Tibial nerve (tissue), 4 donors: ENCODE data around the gene BARD1. TPM values are rescaled to one million over a fixed set of nuclear protein-coding genes. Genes with fewer than 3 reads are reported as not detected.

Source experiments
- DNase-seq, 2 donors: peaks; one replicate each; pipeline ENCODE4 v3.0.0-alpha.2; 2019; ENCODE audit warnings: low spot score in 2 of 2
- H3K27ac ChIP-seq, 4 donors: fragments of 200-600 bp; sonication (generic) in 3 of 4; one replicate each; pipeline ENCODE4 v1.5.1; 2017 to 2019; ENCODE audit warnings: mild to moderate bottlenecking in 1 of 4
- H3K27me3 ChIP-seq, 2 donors: fragments of 200-600 bp; sonication (generic) in 1 of 2; one replicate each; pipeline versions ENCODE4 v1.5.1 to v1.6.0; 2017 to 2019
- H3K36me3 ChIP-seq, 3 donors: fragments of 200-600 bp; sonication (generic); one replicate each; pipeline ENCODE4 v1.5.1; 2018 to 2019
- H3K4me1 ChIP-seq, 4 donors: fragments of 200-600 bp; sonication (generic) in 3 of 4; one replicate each; pipeline ENCODE4 v1.5.1; 2017 to 2019
- H3K4me3 ChIP-seq, 4 donors: fragments of 200-600 bp; sonication (generic) in 3 of 4; one replicate each; pipeline ENCODE4 v1.5.1; 2017 to 2019; ENCODE audit warnings: mild to moderate bottlenecking in 1 of 4, moderate library complexity in 1 of 4
- H3K9me3 ChIP-seq, 4 donors: fragments of 200-600 bp; sonication (generic) in 3 of 4; one replicate each; pipeline ENCODE4 v1.5.1; 2017 to 2019
- CTCF ChIP-seq, 5 experiments: fragments of 200-600 bp in 3 of 5; fragments of 450-650 bp in 2 of 5; sonication (generic) in 3 of 5; IDR thresholded peaks; one replicate each; pipeline ENCODE4 v1.5.1; 2016 to 2019; ENCODE audit warnings: antibody characterized with exemption in 5 of 5, mild to moderate bottlenecking in 3 of 5, moderate library complexity in 2 of 5
- EP300 ChIP-seq, 2 donors: sonication (generic); formaldehyde crosslinking; IDR thresholded peaks; one replicate each; pipeline ENCODE4 v1.6.1; 2017; ENCODE audit warnings: antibody characterized with exemption in 2 of 2, mild to moderate bottlenecking in 1 of 2
- POLR2A ChIP-seq, 2 donors: fragments of 450-650 bp; IDR thresholded peaks; one replicate each; pipeline ENCODE4 v1.6.1; 2017; ENCODE audit warnings: antibody characterized with exemption in 2 of 2, mild to moderate bottlenecking in 2 of 2, moderate library complexity in 2 of 2
- WGBS, 2 donors: methylation state at CpG; one replicate each; pipeline ENCODE4 v1.1.5; 2018; 5-methylcytosine and 5-hydroxymethylcytosine counted together
- total RNA-seq, 4 donors: library from RNA; depleted of rRNA; stranded (reverse); fragments of >200 nt; gene quantifications; one replicate each; pipeline ENCODE4 v1.1.0, GENCODE V29; 2016

Gene BARD1
- total RNA-seq, 4 donors from 2014 or later: 11.1 to 16.0 (median 11.1) TPM

DNA sequence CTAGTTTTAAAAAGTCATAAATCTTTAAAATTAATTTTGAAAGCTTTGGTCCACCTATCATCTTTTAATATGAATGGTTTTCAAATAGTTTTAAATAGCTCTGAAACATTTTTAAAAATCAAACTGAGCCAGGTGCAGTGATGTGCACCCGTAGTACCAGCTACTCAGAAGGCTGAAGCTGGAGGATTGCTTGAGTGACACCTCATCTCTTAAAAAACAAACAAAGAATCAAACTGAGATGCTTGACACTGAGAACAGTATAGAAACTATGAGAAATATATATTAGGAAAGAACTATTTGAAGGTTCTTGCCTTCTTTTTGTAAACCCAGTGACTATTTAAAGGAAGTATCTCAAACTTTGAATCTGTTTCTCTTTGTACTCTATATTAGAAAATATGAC lies 67.4 kb downstream of the BARD1 start:
- WGBS, 2 donors: 95 to 98% methylated on average over 1 of the region's 1 CpG
- no peak overlapping the region for H3K27ac ChIP-seq
- H3K27me3 ChIP-seq: no peaks in the 10 kb centered on the region
- no peak for DNase-seq
- no peak overlapping the region for H3K4me3 ChIP-seq
- H3K9me3 ChIP-seq: no peaks in the 10 kb centered on the region
- H3K4me1 ChIP-seq: no peaks in the 10 kb centered on the region
- peaks cover 0 to 34% (median 0%) of the 10 kb centered on the region in 3 donors for H3K36me3 ChIP-seq
- TF ChIP-seq POLR2A (IDR thresholded peaks at IDR 0.05): no peak
- TF ChIP-seq EP300 (IDR thresholded peaks at IDR 0.05): no peak
- no peak for TF ChIP-seq CTCF (IDR thresholded peaks at IDR 0.05)

GRCh38 chr2:214740867-214741395 lies 68.6 kb downstream of the BARD1 start:
- no peaks in the 10 kb centered on the region for H3K4me1 ChIP-seq
- no peak for DNase-seq
- H3K9me3 ChIP-seq: no peaks in the 10 kb centered on the region
- TF ChIP-seq CTCF (IDR thresholded peaks at IDR 0.05): no peak
- TF ChIP-seq EP300 (IDR thresholded peaks at IDR 0.05): no peak
- no peak for TF ChIP-seq POLR2A (IDR thresholded peaks at IDR 0.05)
- no peak overlapping the region for H3K27ac ChIP-seq
- peaks cover 0 to 34% (median 0%) of the 10 kb centered on the region in 3 donors for H3K36me3 ChIP-seq
- WGBS, 2 donors: 69 to 83% methylated on average over 1 of the region's 1 CpG
- H3K27me3 ChIP-seq: no peaks in the 10 kb centered on the region
- H3K4me3 ChIP-seq: no peak overlapping the region

DNA sequence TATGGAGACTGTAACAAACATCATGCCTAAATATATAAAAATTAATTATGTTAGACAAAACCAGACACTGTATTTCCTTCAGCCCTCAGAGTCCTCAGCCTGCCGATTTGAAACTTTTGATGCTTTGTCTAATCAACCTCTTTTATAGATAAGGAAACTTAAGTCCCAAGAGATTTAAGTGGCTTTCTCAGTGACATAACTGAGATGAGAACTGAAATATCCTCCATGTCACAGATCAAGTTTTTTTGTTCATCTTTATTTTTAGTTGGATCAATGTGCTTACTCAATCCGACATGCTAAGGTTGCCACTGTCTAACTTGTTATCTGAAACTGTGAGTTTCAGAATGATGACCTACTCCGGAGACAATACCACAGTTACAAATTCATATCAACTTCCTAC lies 72.3 kb downstream of the BARD1 start:
- no peak for TF ChIP-seq CTCF (IDR thresholded peaks at IDR 0.05)
- TF ChIP-seq POLR2A (IDR thresholded peaks at IDR 0.05): no peak
- TF ChIP-seq EP300 (IDR thresholded peaks at IDR 0.05): no peak
- Histone ChIP-seq H3K9me3 (no peaks in the 10 kb centered on the region), H3K27ac (no peak overlapping the region), H3K27me3 (no peaks in the 10 kb centered on the region), H3K36me3 (peaks cover 0 to 10% (median 0%) of the 10 kb centered on the region in 3 donors), H3K4me3 (no peak overlapping the region), H3K4me1 (peaks cover 0 to 5% (median 0%) of the 10 kb centered on the region in 4 donors)
- 89 to 95% methylated on average over 3 of the region's 3 CpGs for WGBS, 2 donors
- DNase-seq: no peak

DNA sequence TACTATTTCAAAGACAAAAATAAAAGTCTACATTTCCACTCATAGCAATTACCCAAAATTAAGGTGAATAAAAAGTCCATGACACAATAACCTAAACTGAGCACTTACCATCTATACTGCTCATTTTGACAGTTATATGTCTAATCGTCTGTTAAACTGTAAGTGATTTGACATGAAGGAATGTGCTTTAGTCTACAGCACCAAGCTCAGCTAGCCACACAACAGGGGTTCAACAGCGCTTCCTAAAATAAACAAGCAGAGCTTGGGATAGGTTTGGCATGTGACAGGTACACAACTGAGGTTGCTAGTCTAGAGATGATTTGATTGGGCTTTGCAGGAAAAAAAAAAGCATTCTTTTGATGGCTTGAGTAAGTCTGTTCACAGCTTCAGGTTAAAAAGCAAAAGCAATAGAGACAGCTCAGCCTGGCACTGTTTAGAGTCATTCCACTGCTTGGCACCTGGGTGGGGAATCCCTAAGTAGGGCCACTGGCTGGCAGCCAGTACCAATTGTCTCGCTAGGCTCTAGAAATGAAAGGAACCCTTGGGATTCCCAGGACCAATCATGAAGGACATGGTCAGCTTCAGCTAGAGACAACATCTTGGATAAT lies 78.6 kb downstream of the BARD1 start:
- H3K27me3 ChIP-seq: no peaks in the 10 kb centered on the region
- no peak overlapping the region for H3K4me3 ChIP-seq
- H3K9me3 ChIP-seq: no peaks in the 10 kb centered on the region
- peaks cover 0 to 5% (median 0%) of the 10 kb centered on the region in 4 donors for H3K4me1 ChIP-seq
- WGBS, 2 donors: 86 to 90% methylated on average over 3 of the region's 3 CpGs
- no peak overlapping the region for H3K27ac ChIP-seq
- no peak for DNase-seq
- H3K36me3 ChIP-seq: peaks cover 0 to 31% (median 0%) of the 10 kb centered on the region in 3 donors
- TF ChIP-seq EP300 (IDR thresholded peaks at IDR 0.05) (no peak), CTCF (IDR thresholded peaks at IDR 0.05) (no peak), POLR2A (IDR thresholded peaks at IDR 0.05) (no peak)

DNA sequence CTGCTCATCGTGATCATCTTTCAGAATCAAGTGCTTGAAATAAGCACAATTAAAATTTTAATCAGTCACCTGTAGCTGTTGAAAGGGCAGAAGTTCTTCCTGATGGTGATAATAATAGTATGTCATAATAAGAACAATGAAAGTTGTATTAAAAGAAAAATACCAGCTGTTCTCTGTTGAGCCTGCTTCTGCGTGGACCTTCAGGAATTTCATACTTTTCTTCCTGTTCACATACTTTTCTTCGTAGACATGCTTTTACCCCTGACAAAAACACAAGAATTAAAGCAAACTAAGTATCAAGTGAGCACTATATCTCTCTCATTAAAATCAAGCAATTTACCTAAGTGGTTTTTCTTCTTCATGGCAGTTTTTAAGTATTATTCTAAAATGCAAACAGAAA lies 79.2 kb downstream of the BARD1 start:
- Histone ChIP-seq H3K4me1 (peaks cover 0 to 5% (median 0%) of the 10 kb centered on the region in 4 donors), H3K4me3 (no peak overlapping the region), H3K27me3 (no peaks in the 10 kb centered on the region), H3K36me3 (peaks cover 0 to 31% (median 0%) of the 10 kb centered on the region in 3 donors), H3K9me3 (no peaks in the 10 kb centered on the region), H3K27ac (no peak overlapping the region)
- no peak for TF ChIP-seq POLR2A (IDR thresholded peaks at IDR 0.05)
- TF ChIP-seq CTCF (IDR thresholded peaks at IDR 0.05): no peak
- no peak for TF ChIP-seq EP300 (IDR thresholded peaks at IDR 0.05)
- WGBS, 2 donors: 70 to 84% methylated on average over 3 of the region's 3 CpGs
- DNase-seq: no peak
